K562 (cell line): ENCODE measurements around the gene PELI3. TPM values are rescaled to one million over a fixed set of nuclear protein-coding genes. Genes with fewer than 3 reads are reported as not detected.

Source experiments
- ATAC-seq: fragments of 200-7000 bp; cut with Tn5 transposase; 3 replicates; pipeline ENCODE4 v1.9.1; 2020; ENCODE audit warnings: moderate library complexity
- BruUV-seq: library from RNA; stranded (reverse); fragments of 400-500 nt; replicated peaks from 2 replicates; lab custom pipeline; 2021; lab: Mats Ljungman, UMichigan
- CTCF ChIA-PET: fragments of 300-600 bp; formaldehyde crosslinking; extraction: SDS; loops from one replicate; lab custom pipeline; 2021; ENCODE audit warnings: low intra/inter-chr PET ratio; lab: Yijun Ruan, JAX
- POLR2A ChIA-PET: fragments of 300-600, 350-650 bp; sonication (Branson Sonifier 250); formaldehyde crosslinking; extraction: SDS; loops from one replicate; lab custom pipeline; 2021; ENCODE audit warnings: antibody characterized with exemption, inconsistent platforms; lab: Yijun Ruan, JAX
- DNase-seq, 4 experiments: peaks; one replicate each; pipeline versions ENCODE4 v3.0.0 to v3.0.0-alpha.2; 2011 to 2018; ENCODE audit warnings: low spot score in 3 of 4, mixed read lengths in 3 of 4; ENCODE audit errors: extremely low read depth in 1 of 4
- FAIRE-seq: peaks from 2 replicates; lab custom pipeline; 2011; peaks lifted over from hg19 to GRCh38; lab: Jason Lieb, UNC
- H2AFZ ChIP-seq: 2 replicates; pipeline ENCODE4 v1.6.0; 2011; ENCODE audit warnings: low read depth, low read length, control low read depth, inconsistent platforms
- H3K27ac ChIP-seq: fragments of 200-600 bp; 3 replicates; pipeline ENCODE4 v1.8.0; 2011; ENCODE audit warnings: low read depth, mild to moderate bottlenecking, control low read depth, inconsistent platforms, low read length, moderate library complexity, mixed read lengths; ENCODE audit errors: extremely low read depth
- H3K27me3 ChIP-seq, 2 experiments: fragments of 300-600 bp in 1 of 2; 2 replicates in 1 of 2; 3 replicates in 1 of 2; pipeline versions ENCODE4 v1.6.0 to v1.8.0; 2011; ENCODE audit warnings: inconsistent platforms in 2 of 2, low read length in 2 of 2, mild to moderate bottlenecking in 1 of 2, mixed read lengths in 1 of 2, moderate library complexity in 1 of 2; ENCODE audit not compliant: control insufficient read depth in 2 of 2, insufficient read depth in 2 of 2
- H3K36me3 ChIP-seq: fragments of 300-600 bp; 3 replicates; pipeline ENCODE4 v1.8.0; 2011; ENCODE audit warnings: mild to moderate bottlenecking, low read length, inconsistent platforms; ENCODE audit not compliant: control insufficient read depth, insufficient read depth
- H3K4me1 ChIP-seq, 2 experiments: fragments of 200-600 bp in 1 of 2; replicated peaks in 1 of 2; 2 replicates in 1 of 2; 3 replicates in 1 of 2; pipeline versions ENCODE4 v1.5.1 to v1.8.0; 2011; ENCODE audit warnings: inconsistent platforms in 2 of 2, low read length in 2 of 2, mild to moderate bottlenecking in 1 of 2, mixed read lengths in 1 of 2, moderate library complexity in 1 of 2; ENCODE audit not compliant: control insufficient read depth in 2 of 2, insufficient read depth in 2 of 2
- H3K4me2 ChIP-seq: 2 replicates; pipeline ENCODE4 v1.6.1; 2011; ENCODE audit warnings: low read length, control low read depth, inconsistent platforms, mixed read lengths; ENCODE audit not compliant: insufficient read depth
- H3K4me3 ChIP-seq: fragments of 200-600 bp; sonication (generic), shearing (Covaris generic); 2 replicates; pipeline ENCODE4 v1.5.1; 2016; ENCODE audit warnings: control low read depth, inconsistent platforms
- H3K79me2 ChIP-seq: fragments of 200-600 bp; 3 replicates; pipeline ENCODE4 v1.8.0; 2011; ENCODE audit warnings: low read length, inconsistent platforms; ENCODE audit not compliant: control insufficient read depth, insufficient read depth
- H3K9ac ChIP-seq, 2 experiments: 2 replicates each; pipeline versions ENCODE4 v1.6.0 to v1.6.1; 2011; ENCODE audit warnings: low read depth in 2 of 2, low read length in 2 of 2, control low read depth in 1 of 2, inconsistent platforms in 1 of 2, mild to moderate bottlenecking in 1 of 2, mixed read lengths in 1 of 2; ENCODE audit not compliant: insufficient read depth in 1 of 2
- H3K9me1 ChIP-seq: one replicate; pipeline ENCODE4 v1.6.0; 2011; ENCODE audit warnings: inconsistent platforms, mild to moderate bottlenecking, low read length, moderate library complexity; ENCODE audit not compliant: control insufficient read depth, insufficient read depth
- H3K9me3 ChIP-seq: replicated peaks from 2 replicates; pipeline ENCODE4 v1.5.1; 2011; ENCODE audit warnings: low read depth, low read length, inconsistent platforms; ENCODE audit not compliant: control insufficient read depth, insufficient read depth
- H4K20me1 ChIP-seq: replicated peaks from 2 replicates; pipeline ENCODE4 v1.6.1; 2011; ENCODE audit warnings: low read length, inconsistent platforms, mixed read lengths; ENCODE audit not compliant: control insufficient read depth, insufficient read depth
- BRCA1 ChIP-seq, 2 experiments: fragments of 450-650 bp in 1 of 2; sonication (generic) in 1 of 2; formaldehyde crosslinking in 1 of 2; IDR thresholded peaks; 2 replicates each; pipeline versions ENCODE4 v1.5.0 to v1.6.1; 2017 to 2020; ENCODE audit warnings: mild to moderate bottlenecking in 1 of 2, missing genetic modification reagents in 1 of 2
- CBFB ChIP-seq: sonication (generic); formaldehyde crosslinking; IDR thresholded peaks from 2 replicates; pipeline ENCODE4 v1.4.0; 2020; ENCODE audit warnings: mild to moderate bottlenecking, missing genetic modification reagents
- EWSR1 ChIP-seq: fragments of 450-650 bp; IDR thresholded peaks from 2 replicates; pipeline ENCODE4 v1.6.1; 2018; ENCODE audit warnings: borderline replicate concordance, mild to moderate bottlenecking, low read depth, moderate library complexity; ENCODE audit not compliant: partially characterized antibody
- HLTF ChIP-seq: fragments of 450-650 bp; IDR thresholded peaks from 2 replicates; pipeline ENCODE4 v1.6.1; 2016
- MAFG ChIP-seq: fragments of 450-650 bp; conservative IDR thresholded peaks from 2 replicates; pipeline ENCODE4 v1.6.1; 2016; ENCODE audit warnings: missing genetic modification characterization, missing compliant biosample characterization
- MCM7 ChIP-seq, 2 experiments: fragments of 450-650 bp; IDR thresholded peaks; 2 replicates each; pipeline ENCODE4 v1.6.1; 2016 to 2018
- MTA1 ChIP-seq: fragments of 450-650 bp; IDR thresholded peaks from 2 replicates; pipeline ENCODE4 v1.6.1; 2017; ENCODE audit warnings: borderline replicate concordance
- PHF20 ChIP-seq: fragments of 450-650 bp; IDR thresholded peaks from 2 replicates; pipeline ENCODE4 v1.6.1; 2018; ENCODE audit not compliant: partially characterized antibody
- SETDB1 ChIP-seq: IDR thresholded peaks from one replicate; pipeline ENCODE4 v1.6.1; 2012; ENCODE audit warnings: low read length, control low read depth, inconsistent platforms
- TCF7L2 ChIP-seq: fragments of 150-350 bp; IDR thresholded peaks from 2 replicates; pipeline ENCODE4 v1.6.1; 2016; ENCODE audit warnings: low read depth, mild to moderate bottlenecking, low read length, moderate library complexity
- ZNF551 ChIP-seq: fragments of 250-450 bp; sonication (Bioruptor Pico); IDR thresholded peaks from 2 replicates; pipeline ENCODE4 v1.5.0; 2021; ENCODE audit warnings: mild to moderate bottlenecking, moderate library complexity
- WGBS: fragments of 100-300 bp; shearing (Covaris generic); methylation state at CpG from one replicate; pipeline ENCODE4 v1.1.6; 2016; ENCODE audit warnings: low coverage, mixed read lengths; ENCODE audit not compliant: insufficient coverage; ENCODE audit errors: missing lambda C conversion rate; 5-methylcytosine and 5-hydroxymethylcytosine counted together
- in situ Hi-C: fragments of 300-500 bp; cut with MboI; formaldehyde crosslinking; loops from 4 replicates; pipeline ENCODE4 v1.15.0; 2018; ENCODE audit warnings: inconsistent platforms, mixed read lengths
- intact Hi-C: fragments of 100-400 bp; cut with micrococcal nuclease; formaldehyde crosslinking; loops from 2 replicates; pipeline ENCODE4 v1.14.2; 2022
- polyA plus RNA-seq, 8 experiments: library from polyadenylated mRNA; depleted of rRNA in 4 of 8; stranded (reverse) in 5 of 8; unstranded in 3 of 8; fragments of >200 nt; fragmentation: Nextera tagmentation in 2 of 8; fragmentation: Illumina TruSeq in 1 of 8; extraction: Ambion mirVana in 2 of 8; extraction: Trizol in 1 of 8; gene quantifications; 2 replicates each; pipeline versions ENCODE4 v1.2.1 to v1.2.3, GENCODE V29; 2011 to 2014; ENCODE audit warnings: inconsistent platforms in 1 of 8, missing spikeins in 1 of 8
- total RNA-seq, 7 experiments: library from RNA; depleted of rRNA in 6 of 7; stranded (reverse); fragments of >200 nt in 6 of 7; fragmentation: Illumina TruSeq in 2 of 7; extraction: Trizol in 2 of 7; gene quantifications; 2 replicates each; pipeline versions ENCODE4 v1.2.1 to v1.2.3, GENCODE V29; 2011 to 2021; ENCODE audit warnings: low replicate concordance in 1 of 7
- TF ChIP-seq, protein P1 (sequence below), 3 experiments: IDR thresholded peaks in 2 of 3; conservative IDR thresholded peaks in 1 of 3; 2 replicates each; pipeline ENCODE4 v1.5.1; 2011 to 2012; ENCODE audit warnings: low read length in 3 of 3, mild to moderate bottlenecking in 3 of 3, control low read depth in 2 of 3, improper control_type of control experiment in 1 of 3, inconsistent platforms in 1 of 3, low read depth in 1 of 3, mixed read lengths in 1 of 3, moderate library complexity in 1 of 3; ENCODE audit not compliant: insufficient read depth in 2 of 3
- TF ChIP-seq, protein P2 (sequence below): fragments of 250-450 bp; sonication (Bioruptor Pico); IDR thresholded peaks from 2 replicates; pipeline ENCODE4 v1.4.0; 2020; ENCODE audit warnings: borderline replicate concordance
- TF ChIP-seq, protein P3 (sequence below): fragments of 250-450 bp; sonication (Bioruptor Pico); IDR thresholded peaks from 2 replicates; pipeline ENCODE4 v1.8.0; 2021; ENCODE audit warnings: moderate library complexity, mild to moderate bottlenecking, inconsistent platforms
- TF ChIP-seq, protein P4 (sequence below), 2 experiments: fragments of 250-450 bp in 1 of 2; fragments of 450-650 bp in 1 of 2; sonication (Bioruptor Pico) in 1 of 2; IDR thresholded peaks; 2 replicates each; pipeline versions ENCODE4 v1.6.1 to v1.8.0; 2016 to 2021; ENCODE audit warnings: mild to moderate bottlenecking in 2 of 2, moderate library complexity in 2 of 2, missing compliant biosample characterization in 1 of 2, missing genetic modification characterization in 1 of 2

PELI3 gene
- total and polyA plus RNA-seq, 9 of the 15 experiments (the other 6 are each of a cell fraction or from before 2014, with no cell fraction given), result 0.17 to 4.2 (median 1.9) TPM

DNA sequence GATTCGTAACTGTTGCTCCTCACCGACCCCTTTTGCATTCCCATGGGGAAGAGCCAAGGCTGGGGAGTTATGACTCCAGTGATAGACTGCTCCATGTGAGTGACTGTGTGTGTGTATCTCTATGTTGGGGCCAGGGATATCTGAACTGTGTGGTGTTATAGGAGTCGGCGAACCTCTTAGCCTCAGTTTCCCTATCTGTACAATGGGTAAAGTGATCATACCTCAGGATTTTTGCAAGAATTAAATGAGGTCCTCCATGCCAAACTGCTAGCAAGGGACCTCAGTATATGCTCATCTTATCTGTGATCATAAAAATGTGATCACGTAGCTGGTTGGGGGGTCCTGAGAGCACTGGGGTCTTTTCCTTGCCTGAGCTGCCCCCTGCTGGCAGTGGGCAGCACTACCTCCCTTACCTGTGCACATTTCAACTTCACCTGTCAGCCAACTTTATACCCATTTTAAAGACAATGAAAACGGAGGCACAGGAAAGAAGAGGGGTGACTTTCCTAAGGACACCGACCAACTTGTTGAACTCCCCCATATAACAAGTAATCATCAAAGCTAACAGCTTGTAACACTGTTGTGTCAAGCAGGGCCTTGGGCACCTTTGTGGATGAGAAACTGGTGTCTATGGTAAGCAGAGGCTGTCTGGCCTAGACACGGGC, 12.2 kb downstream of the PELI3 start:
- DNase-seq (peak in 3 of 4 experiments; percentile 51 to 53 (median 51)), ATAC-seq (no peak), FAIRE-seq (peak; percentile 77)
- Histone ChIP-seq H3K79me2 (peaks cover 12% of the 10 kb centered on the region; the same call in 2 of the 3 replicates), H3K4me1 (peaks cover 3 to 31% of the 10 kb centered on the region in 2 experiments; a peak in 4 of 5 replicates), H3K9ac (peak overlapping the region; percentile 92 to 95), H2AFZ (no peak overlapping the region), H4K20me1 (peaks cover 9% of the 10 kb centered on the region; the same call in 1 of the 2 replicates), H3K9me3 (no peaks in the 10 kb centered on the region), H3K4me3 (peak overlapping the region; percentile 65), H3K27me3 (no peaks in the 10 kb centered on the region), H3K9me1 (no peaks in the 10 kb centered on the region), H3K36me3 (peaks cover 17% of the 10 kb centered on the region; the same call in 2 of the 3 replicates), H3K4me2 (peak overlapping the region; percentile 87), H3K27ac (peak overlapping the region; percentile 92)
- CTCF ChIA-PET, result interaction anchor here (0.7 to 4.2 kb wide), 4 partner anchors 40 to 199 kb away, joined by 4 to 50 read pairs (median 5); partner anchors contain the start of genes MRPL11 and RBM4B
- BruUV-seq, result no TSS peak
- POLR2A ChIA-PET, result interaction anchor here (0.5 to 2.2 kb wide), 7 partner anchors 10 to 427 kb away, joined by 3 to 18 read pairs (median 3); partner anchors contain the start of gene PELI3
- in situ Hi-C loops, result no loop called here
- intact Hi-C loops, result loop anchor here (1.0 kb wide), 1 partner anchor 71 kb away; no protein-coding TSS in a partner anchor
- WGBS, result 46% methylated on average over 8 of the region's 8 CpGs
- TF ChIP-seq, protein P1, sequence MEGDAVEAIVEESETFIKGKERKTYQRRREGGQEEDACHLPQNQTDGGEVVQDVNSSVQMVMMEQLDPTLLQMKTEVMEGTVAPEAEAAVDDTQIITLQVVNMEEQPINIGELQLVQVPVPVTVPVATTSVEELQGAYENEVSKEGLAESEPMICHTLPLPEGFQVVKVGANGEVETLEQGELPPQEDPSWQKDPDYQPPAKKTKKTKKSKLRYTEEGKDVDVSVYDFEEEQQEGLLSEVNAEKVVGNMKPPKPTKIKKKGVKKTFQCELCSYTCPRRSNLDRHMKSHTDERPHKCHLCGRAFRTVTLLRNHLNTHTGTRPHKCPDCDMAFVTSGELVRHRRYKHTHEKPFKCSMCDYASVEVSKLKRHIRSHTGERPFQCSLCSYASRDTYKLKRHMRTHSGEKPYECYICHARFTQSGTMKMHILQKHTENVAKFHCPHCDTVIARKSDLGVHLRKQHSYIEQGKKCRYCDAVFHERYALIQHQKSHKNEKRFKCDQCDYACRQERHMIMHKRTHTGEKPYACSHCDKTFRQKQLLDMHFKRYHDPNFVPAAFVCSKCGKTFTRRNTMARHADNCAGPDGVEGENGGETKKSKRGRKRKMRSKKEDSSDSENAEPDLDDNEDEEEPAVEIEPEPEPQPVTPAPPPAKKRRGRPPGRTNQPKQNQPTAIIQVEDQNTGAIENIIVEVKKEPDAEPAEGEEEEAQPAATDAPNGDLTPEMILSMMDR (IDR thresholded peaks at IDR 0.05 in 2 of 3, conservative IDR thresholded peaks at IDR 0.05 in 1 of 3; ENCODE audit: insufficient read depth in 2 of 3, low read depth in 1 of 3, low read length in 3 of 3), result peak; percentile 71 to 95 (median 80)
- TF ChIP-seq, protein P2, sequence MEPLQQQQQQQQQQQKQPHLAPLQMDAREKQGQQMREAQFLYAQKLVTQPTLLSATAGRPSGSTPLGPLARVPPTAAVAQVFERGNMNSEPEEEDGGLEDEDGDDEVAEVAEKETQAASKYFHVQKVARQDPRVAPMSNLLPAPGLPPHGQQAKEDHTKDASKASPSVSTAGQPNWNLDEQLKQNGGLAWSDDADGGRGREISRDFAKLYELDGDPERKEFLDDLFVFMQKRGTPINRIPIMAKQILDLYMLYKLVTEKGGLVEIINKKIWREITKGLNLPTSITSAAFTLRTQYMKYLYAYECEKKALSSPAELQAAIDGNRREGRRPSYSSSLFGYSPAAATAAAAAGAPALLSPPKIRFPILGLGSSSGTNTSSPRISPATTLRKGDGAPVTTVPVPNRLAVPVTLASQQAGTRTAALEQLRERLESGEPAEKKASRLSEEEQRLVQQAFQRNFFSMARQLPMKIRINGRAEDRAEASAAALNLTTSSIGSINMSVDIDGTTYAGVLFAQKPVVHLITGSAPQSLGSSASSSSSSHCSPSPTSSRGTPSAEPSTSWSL (CRISPR knock-in tag), result no peak
- TF ChIP-seq BRCA1 (IDR thresholded peaks at IDR 0.05), result no peak
- TF ChIP-seq BRCA1 (CRISPR knock-in tag; IDR thresholded peaks at IDR 0.05), result no peak
- peak; percentile 12 for TF ChIP-seq PHF20
- TF ChIP-seq, protein P3, sequence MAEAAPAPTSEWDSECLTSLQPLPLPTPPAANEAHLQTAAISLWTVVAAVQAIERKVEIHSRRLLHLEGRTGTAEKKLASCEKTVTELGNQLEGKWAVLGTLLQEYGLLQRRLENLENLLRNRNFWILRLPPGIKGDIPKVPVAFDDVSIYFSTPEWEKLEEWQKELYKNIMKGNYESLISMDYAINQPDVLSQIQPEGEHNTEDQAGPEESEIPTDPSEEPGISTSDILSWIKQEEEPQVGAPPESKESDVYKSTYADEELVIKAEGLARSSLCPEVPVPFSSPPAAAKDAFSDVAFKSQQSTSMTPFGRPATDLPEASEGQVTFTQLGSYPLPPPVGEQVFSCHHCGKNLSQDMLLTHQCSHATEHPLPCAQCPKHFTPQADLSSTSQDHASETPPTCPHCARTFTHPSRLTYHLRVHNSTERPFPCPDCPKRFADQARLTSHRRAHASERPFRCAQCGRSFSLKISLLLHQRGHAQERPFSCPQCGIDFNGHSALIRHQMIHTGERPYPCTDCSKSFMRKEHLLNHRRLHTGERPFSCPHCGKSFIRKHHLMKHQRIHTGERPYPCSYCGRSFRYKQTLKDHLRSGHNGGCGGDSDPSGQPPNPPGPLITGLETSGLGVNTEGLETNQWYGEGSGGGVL (CRISPR knock-in tag), result no peak
- TF ChIP-seq EWSR1, result no peak
- no peak for TF ChIP-seq ZNF551 (CRISPR knock-in tag)
- no peak for TF ChIP-seq MAFG (tag)
- TF ChIP-seq HLTF, result no peak
- TF ChIP-seq, protein P4, sequence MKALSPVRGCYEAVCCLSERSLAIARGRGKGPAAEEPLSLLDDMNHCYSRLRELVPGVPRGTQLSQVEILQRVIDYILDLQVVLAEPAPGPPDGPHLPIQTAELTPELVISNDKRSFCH (CRISPR knock-in tag; IDR thresholded peaks at IDR 0.05), result no peak
- TF ChIP-seq, protein P4 (tag; IDR thresholded peaks at IDR 0.05), result peak; percentile 47; the same call in 1 of the 2 replicates
- 0 out of 2 replicates have a peak, but pooled peaks have one; percentile 39 for TF ChIP-seq MTA1
- no peak for TF ChIP-seq CBFB
- no peak for TF ChIP-seq MCM7 (IDR thresholded peaks at IDR 0.05)
- TF ChIP-seq SETDB1, result no peak
- TF ChIP-seq TCF7L2, result no peak
